ENCODE measurements around the gene CST7.

DNA sequence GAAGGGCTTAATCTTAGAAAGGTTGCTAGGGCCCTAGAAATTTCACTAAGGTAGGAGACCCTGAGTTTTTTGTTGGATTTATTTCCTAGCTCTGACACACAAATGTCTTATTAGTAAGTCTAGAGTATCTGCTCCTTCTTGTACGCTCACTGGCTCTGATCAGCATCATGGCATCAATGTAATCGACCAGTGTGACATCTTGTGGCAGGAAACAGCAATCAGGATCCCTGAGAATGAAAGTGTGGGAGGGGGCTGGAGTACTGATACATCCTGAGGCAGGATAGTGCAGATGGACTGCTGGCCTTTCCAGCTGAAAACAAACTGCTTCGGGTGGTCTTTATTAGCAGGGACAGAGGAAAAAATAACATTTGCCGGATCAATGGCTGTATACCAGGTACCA is 10.0 kb upstream of the CST7 start:
- TF ChIP-seq, protein P1, sequence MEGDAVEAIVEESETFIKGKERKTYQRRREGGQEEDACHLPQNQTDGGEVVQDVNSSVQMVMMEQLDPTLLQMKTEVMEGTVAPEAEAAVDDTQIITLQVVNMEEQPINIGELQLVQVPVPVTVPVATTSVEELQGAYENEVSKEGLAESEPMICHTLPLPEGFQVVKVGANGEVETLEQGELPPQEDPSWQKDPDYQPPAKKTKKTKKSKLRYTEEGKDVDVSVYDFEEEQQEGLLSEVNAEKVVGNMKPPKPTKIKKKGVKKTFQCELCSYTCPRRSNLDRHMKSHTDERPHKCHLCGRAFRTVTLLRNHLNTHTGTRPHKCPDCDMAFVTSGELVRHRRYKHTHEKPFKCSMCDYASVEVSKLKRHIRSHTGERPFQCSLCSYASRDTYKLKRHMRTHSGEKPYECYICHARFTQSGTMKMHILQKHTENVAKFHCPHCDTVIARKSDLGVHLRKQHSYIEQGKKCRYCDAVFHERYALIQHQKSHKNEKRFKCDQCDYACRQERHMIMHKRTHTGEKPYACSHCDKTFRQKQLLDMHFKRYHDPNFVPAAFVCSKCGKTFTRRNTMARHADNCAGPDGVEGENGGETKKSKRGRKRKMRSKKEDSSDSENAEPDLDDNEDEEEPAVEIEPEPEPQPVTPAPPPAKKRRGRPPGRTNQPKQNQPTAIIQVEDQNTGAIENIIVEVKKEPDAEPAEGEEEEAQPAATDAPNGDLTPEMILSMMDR (IDR thresholded peaks at IDR 0.05), result no peak
- no peak for TF ChIP-seq POLR2A (IDR thresholded peaks at IDR 0.05)

Data from suprapubic skin (tissue), 3 donors.